Measurements from ENCODE around the gene GAL3ST2. TPM values are rescaled to one million over a fixed set of nuclear protein-coding genes. Genes with fewer than 3 reads are reported as not detected.

The GAL3ST2 gene
- total RNA-seq, 1 experiment from 2014 or later, result not detected

DNA sequence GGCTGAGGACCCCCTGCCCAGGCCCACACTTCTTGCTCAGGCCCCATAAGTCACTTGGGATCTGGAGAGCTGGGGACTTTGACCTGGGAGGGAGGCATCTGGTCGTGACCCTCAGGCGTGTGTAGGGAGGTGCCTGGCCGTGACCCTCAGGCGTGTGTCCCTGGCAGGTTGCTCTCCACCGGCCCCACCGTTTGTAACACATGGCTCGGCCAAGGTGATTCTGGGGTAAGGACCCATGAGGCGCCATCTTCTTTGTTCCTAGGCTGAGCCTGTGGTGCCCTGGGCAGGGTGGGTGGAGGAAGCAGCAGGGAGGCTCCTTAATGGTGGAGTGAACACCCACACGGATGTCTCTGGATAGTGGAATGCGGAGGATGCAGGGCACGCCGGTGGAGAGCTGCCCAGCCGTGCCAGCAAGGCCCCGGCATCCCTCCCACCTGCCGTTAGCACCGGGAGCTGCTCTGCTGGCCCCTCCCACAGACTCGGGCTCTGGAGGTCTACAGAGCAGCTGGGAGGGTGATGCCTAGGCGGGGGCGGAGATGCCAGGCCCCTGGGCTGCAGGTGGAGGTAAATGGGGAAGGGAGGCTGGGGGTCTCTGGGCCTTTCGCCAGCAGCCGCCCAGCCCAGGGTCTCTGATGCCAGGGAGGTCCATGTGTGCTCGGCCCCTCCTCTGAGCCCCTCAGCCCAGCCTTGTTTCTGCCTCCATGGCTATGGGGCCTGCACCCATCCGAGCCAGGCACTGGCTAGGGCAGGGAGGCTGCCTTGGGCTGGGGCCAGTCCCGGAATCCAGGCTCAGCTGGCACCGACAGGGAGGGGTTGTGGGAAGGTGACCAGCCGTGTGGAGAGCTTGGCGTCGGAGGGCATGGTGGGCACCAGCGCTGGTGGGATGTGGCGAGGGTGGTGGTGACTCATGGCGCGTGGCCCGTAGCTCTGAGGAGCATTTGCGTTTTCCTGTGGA is 1.1 kb upstream of the GAL3ST2 start:
- Histone ChIP-seq H2AFZ (ENCODE audit: low read length) (no peak overlapping the region), H3K4me1 (ENCODE audit: insufficient read depth, low read length) (peaks cover 5% of the 10 kb centered on the region), H3K4me2 (ENCODE audit: low read length) (no peak overlapping the region), H3F3A (ENCODE audit: low read length, unreplicated experiment) (no peaks in the 10 kb centered on the region), H3K36me3 (ENCODE audit: low read depth, low read length) (no peaks in the 10 kb centered on the region), H3K9ac (ENCODE audit: low read length) (no peak overlapping the region), H4K20me1 (ENCODE audit: low read length) (no peaks in the 10 kb centered on the region), H3K4me3 (ENCODE audit: low read length) (no peak overlapping the region), H3K27me3 (ENCODE audit: low read length) (no peaks in the 10 kb centered on the region), H3K9me3 (ENCODE audit: low read length) (no peaks in the 10 kb centered on the region), H3K79me2 (ENCODE audit: low read length) (no peaks in the 10 kb centered on the region), H3K9me2 (replicated peaks; ENCODE audit: low read length) (no peaks in the 10 kb centered on the region), H3K27ac (ENCODE audit: low read length) (no peak overlapping the region)
- TF ChIP-seq, protein P1, sequence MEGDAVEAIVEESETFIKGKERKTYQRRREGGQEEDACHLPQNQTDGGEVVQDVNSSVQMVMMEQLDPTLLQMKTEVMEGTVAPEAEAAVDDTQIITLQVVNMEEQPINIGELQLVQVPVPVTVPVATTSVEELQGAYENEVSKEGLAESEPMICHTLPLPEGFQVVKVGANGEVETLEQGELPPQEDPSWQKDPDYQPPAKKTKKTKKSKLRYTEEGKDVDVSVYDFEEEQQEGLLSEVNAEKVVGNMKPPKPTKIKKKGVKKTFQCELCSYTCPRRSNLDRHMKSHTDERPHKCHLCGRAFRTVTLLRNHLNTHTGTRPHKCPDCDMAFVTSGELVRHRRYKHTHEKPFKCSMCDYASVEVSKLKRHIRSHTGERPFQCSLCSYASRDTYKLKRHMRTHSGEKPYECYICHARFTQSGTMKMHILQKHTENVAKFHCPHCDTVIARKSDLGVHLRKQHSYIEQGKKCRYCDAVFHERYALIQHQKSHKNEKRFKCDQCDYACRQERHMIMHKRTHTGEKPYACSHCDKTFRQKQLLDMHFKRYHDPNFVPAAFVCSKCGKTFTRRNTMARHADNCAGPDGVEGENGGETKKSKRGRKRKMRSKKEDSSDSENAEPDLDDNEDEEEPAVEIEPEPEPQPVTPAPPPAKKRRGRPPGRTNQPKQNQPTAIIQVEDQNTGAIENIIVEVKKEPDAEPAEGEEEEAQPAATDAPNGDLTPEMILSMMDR (conservative IDR thresholded peaks at IDR 0.05; ENCODE audit: low read depth, low read length), result no peak
- TF ChIP-seq EZH2phosphoT487 (IDR thresholded peaks at IDR 0.05; ENCODE audit: borderline replicate concordance, low read length), result no peak
- no peak for TF ChIP-seq EZH2 (IDR thresholded peaks at IDR 0.05; ENCODE audit: low read length, unreplicated experiment)
- ChIA-PET POLR2A (ENCODE audit: unreplicated experiment) (no interaction called here), CTCF (no interaction called here)
- intact Hi-C loops (cut with micrococcal nuclease), result no loop called here
- DNase-seq, result no peak
- no peak for ATAC-seq
- no TSS peak for BruUV-seq (replicated peaks)

DNA sequence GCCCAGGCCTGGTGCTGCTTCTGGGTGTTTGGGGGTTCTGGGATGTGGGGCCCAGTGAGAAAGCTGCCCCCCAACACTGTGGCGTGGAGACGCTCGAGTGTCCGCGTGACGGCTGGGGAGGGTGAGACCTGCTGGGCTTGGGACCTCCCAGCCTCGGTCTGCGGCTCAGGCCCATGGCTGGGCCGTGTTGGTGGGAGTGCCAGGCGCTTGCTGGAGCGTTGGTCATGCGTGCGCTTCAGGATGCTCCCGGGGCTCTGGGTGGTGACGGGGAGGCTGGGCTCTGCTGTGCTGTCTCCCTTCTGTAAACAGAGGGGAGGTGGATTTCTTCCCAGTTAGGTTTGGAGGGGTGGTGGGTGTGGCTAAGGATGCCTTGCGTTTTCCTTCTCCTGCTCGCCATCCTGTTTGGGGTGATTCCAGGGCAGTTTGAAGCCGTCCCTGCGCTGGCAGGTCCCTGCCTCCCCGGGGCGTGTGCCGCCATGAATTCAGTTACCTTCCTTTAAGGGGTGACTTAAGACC is 606 bp downstream of the GAL3ST2 start:
- ChIA-PET POLR2A (ENCODE audit: unreplicated experiment) (no interaction called here), CTCF (no interaction called here)
- DNase-seq (no peak), ATAC-seq (no peak)
- Histone ChIP-seq H3K36me3 (ENCODE audit: low read depth, low read length) (no peaks in the 10 kb centered on the region), H3K79me2 (ENCODE audit: low read length) (no peaks in the 10 kb centered on the region), H2AFZ (ENCODE audit: low read length) (no peak overlapping the region), H3K4me3 (ENCODE audit: low read length) (no peak overlapping the region), H3K27ac (ENCODE audit: low read length) (no peak overlapping the region), H3K4me1 (ENCODE audit: insufficient read depth, low read length) (peaks cover 5% of the 10 kb centered on the region), H3K9ac (ENCODE audit: low read length) (no peak overlapping the region), H3K27me3 (ENCODE audit: low read length) (no peaks in the 10 kb centered on the region), H3K4me2 (ENCODE audit: low read length) (no peak overlapping the region), H3K9me3 (ENCODE audit: low read length) (no peaks in the 10 kb centered on the region), H3F3A (ENCODE audit: low read length, unreplicated experiment) (no peaks in the 10 kb centered on the region), H3K9me2 (replicated peaks; ENCODE audit: low read length) (no peaks in the 10 kb centered on the region), H4K20me1 (ENCODE audit: low read length) (no peaks in the 10 kb centered on the region)
- intact Hi-C loops (cut with micrococcal nuclease), result no loop called here
- TF ChIP-seq, protein P1 (conservative IDR thresholded peaks at IDR 0.05; ENCODE audit: low read depth, low read length), result no peak
- TF ChIP-seq EZH2phosphoT487 (IDR thresholded peaks at IDR 0.05; ENCODE audit: borderline replicate concordance, low read length), result no peak
- TF ChIP-seq EZH2 (IDR thresholded peaks at IDR 0.05; ENCODE audit: low read length, unreplicated experiment), result no peak
- no TSS peak for BruUV-seq (replicated peaks)

Data from PC-3 (cell line).